ENCODE data around the gene WDR41. TPM values are rescaled to one million over a fixed set of nuclear protein-coding genes. Genes with fewer than 3 reads are reported as not detected.

Gene WDR41
- total RNA-seq, 2 donors from 2014 or later, result 61.6 to 80.9 TPM

DNA sequence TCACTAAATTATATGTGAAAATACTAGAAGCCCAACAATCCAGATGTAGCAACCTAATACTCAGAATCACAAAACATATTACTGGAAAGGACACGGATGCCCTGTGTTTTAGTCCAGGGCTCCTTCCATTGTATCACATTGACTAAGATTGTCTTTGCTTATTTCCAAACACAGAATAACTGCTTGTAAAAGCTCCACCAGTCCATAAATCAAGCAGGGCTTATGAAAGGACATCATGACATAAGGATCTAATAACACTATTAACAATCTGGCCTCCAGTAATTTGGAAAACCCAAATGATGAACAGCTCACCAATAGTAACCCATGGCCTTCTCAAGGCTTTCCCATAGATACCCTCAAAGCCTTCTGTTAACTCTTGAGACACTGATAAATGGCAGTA, 39.8 kb downstream of the WDR41 start:
- peaks cover 2% of the 10 kb centered on the region for H3K9me3 Mint-ChIP-seq
- DNase-seq, result no peak
- H3K4me3 Mint-ChIP-seq, result no peak overlapping the region
- H3K27ac Mint-ChIP-seq, result no peak overlapping the region
- Histone ChIP-seq H3K4me1 (ENCODE audit: control insufficient read depth, insufficient read depth, low read length) (no peaks in the 10 kb centered on the region), H3K27me3 (ENCODE audit: control insufficient read depth, insufficient read depth, low read length, poor library complexity, severe bottlenecking) (no peaks in the 10 kb centered on the region), H3K9ac (ENCODE audit: extremely low read depth, low read length, poor library complexity, severe bottlenecking) (no peak overlapping the region), H3K27ac (ENCODE audit: low read depth, low read length) (no peak overlapping the region), H3K36me3 (ENCODE audit: control insufficient read depth, insufficient read depth, low read length) (peaks cover 57% of the 10 kb centered on the region), H3K9me3 (ENCODE audit: control insufficient read depth, low read length) (peaks cover 3% of the 10 kb centered on the region), H3K4me3 (ENCODE audit: low read length) (no peak overlapping the region)
- peaks cover 4% of the 10 kb centered on the region for H3K4me1 Mint-ChIP-seq
- 86 to 100% methylated on average over 1 of the region's 1 CpG for WGBS, 2 experiments (ENCODE audit: insufficient coverage in 1 of 2, insufficient read length in 1 of 2)
- H3K27me3 Mint-ChIP-seq (ENCODE audit: insufficient read depth), result no peaks in the 10 kb centered on the region
- H3K36me3 Mint-ChIP-seq (ENCODE audit: low read depth), result peaks cover 47% of the 10 kb centered on the region
- TF ChIP-seq, protein P1, sequence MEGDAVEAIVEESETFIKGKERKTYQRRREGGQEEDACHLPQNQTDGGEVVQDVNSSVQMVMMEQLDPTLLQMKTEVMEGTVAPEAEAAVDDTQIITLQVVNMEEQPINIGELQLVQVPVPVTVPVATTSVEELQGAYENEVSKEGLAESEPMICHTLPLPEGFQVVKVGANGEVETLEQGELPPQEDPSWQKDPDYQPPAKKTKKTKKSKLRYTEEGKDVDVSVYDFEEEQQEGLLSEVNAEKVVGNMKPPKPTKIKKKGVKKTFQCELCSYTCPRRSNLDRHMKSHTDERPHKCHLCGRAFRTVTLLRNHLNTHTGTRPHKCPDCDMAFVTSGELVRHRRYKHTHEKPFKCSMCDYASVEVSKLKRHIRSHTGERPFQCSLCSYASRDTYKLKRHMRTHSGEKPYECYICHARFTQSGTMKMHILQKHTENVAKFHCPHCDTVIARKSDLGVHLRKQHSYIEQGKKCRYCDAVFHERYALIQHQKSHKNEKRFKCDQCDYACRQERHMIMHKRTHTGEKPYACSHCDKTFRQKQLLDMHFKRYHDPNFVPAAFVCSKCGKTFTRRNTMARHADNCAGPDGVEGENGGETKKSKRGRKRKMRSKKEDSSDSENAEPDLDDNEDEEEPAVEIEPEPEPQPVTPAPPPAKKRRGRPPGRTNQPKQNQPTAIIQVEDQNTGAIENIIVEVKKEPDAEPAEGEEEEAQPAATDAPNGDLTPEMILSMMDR (conservative IDR thresholded peaks at IDR 0.05), result no peak

DNA sequence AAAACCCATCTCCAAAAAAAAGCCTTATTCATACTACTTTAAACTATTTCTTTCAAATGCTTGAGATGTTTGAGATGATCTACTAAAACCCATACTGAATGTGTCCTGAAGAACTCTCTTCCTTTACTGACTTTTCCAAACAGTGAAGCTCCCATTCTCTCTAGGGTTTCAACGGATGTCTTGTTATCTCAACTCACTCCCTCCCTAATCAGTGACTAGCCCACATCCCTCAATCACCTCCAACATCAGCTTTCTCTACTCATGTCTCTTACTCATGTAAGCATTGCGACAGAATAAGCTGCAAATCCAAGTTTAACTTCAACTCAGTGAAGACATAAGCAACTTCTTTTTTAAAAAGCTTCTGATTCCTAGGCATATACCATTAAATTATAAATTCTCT, 42.1 kb downstream of the WDR41 start:
- Mint-ChIP-seq H3K36me3 (ENCODE audit: low read depth) (peaks cover 53% of the 10 kb centered on the region), H3K27me3 (ENCODE audit: insufficient read depth) (no peaks in the 10 kb centered on the region), H3K9me3 (peaks cover 11% of the 10 kb centered on the region), H3K4me3 (no peak overlapping the region), H3K27ac (no peak overlapping the region), H3K4me1 (peaks cover 4% of the 10 kb centered on the region)
- 89 to 92% methylated on average over 2 of the region's 2 CpGs for WGBS, 2 experiments (ENCODE audit: insufficient coverage in 1 of 2, insufficient read length in 1 of 2)
- no peaks in the 10 kb centered on the region for H3K27me3 ChIP-seq (ENCODE audit: control insufficient read depth, insufficient read depth, low read length, poor library complexity, severe bottlenecking)
- H3K27ac ChIP-seq (ENCODE audit: low read depth, low read length), result no peak overlapping the region
- TF ChIP-seq, protein P1 (conservative IDR thresholded peaks at IDR 0.05), result no peak
- peaks cover 60% of the 10 kb centered on the region for H3K36me3 ChIP-seq (ENCODE audit: control insufficient read depth, insufficient read depth, low read length)
- peaks cover 6% of the 10 kb centered on the region for H3K9me3 ChIP-seq (ENCODE audit: control insufficient read depth, low read length)
- no peak for DNase-seq
- H3K4me1 ChIP-seq (ENCODE audit: control insufficient read depth, insufficient read depth, low read length), result no peaks in the 10 kb centered on the region
- no peak overlapping the region for H3K4me3 ChIP-seq (ENCODE audit: low read length)
- no peak overlapping the region for H3K9ac ChIP-seq (ENCODE audit: extremely low read depth, low read length, poor library complexity, severe bottlenecking)

- H3K4me3 ChIP-seq (ENCODE audit: low read length), result no peak overlapping the region
- H3K4me3 Mint-ChIP-seq, result no peak overlapping the region
- no peaks in the 10 kb centered on the region for H3K27me3 ChIP-seq (ENCODE audit: control insufficient read depth, insufficient read depth, low read length, poor library complexity, severe bottlenecking)
- WGBS, 2 experiments (ENCODE audit: insufficient coverage in 1 of 2, insufficient read length in 1 of 2), result 94 to 100% methylated on average over 1 of the region's 1 CpG
- H3K27ac ChIP-seq (ENCODE audit: low read depth, low read length), result no peak overlapping the region
- no peak overlapping the region for H3K9ac ChIP-seq (ENCODE audit: extremely low read depth, low read length, poor library complexity, severe bottlenecking)
- no peak for DNase-seq
- peaks cover 3% of the 10 kb centered on the region for H3K4me1 Mint-ChIP-seq
- H3K36me3 ChIP-seq (ENCODE audit: control insufficient read depth, insufficient read depth, low read length), result peaks cover 64% of the 10 kb centered on the region
- H3K9me3 Mint-ChIP-seq, result peaks cover 11% of the 10 kb centered on the region
- peaks cover 55% of the 10 kb centered on the region for H3K36me3 Mint-ChIP-seq (ENCODE audit: low read depth)
- H3K27me3 Mint-ChIP-seq (ENCODE audit: insufficient read depth), result no peaks in the 10 kb centered on the region
- peaks cover 6% of the 10 kb centered on the region for H3K9me3 ChIP-seq (ENCODE audit: control insufficient read depth, low read length)
- no peaks in the 10 kb centered on the region for H3K4me1 ChIP-seq (ENCODE audit: control insufficient read depth, insufficient read depth, low read length)
- H3K27ac Mint-ChIP-seq, result no peak overlapping the region
- TF ChIP-seq, protein P1 (conservative IDR thresholded peaks at IDR 0.05), result no peak
These were observed 42.8 kb downstream of the WDR41 start for GRCh38 chr5:77449277-77449676.

Measured in endodermal cell (in vitro differentiated cells).